K562 (cell line): ENCODE results near the gene RAD1.

ENCODE experiments used
- CBX2 ChIP-seq: fragments of 200-600 bp; sonication (generic); IDR thresholded peaks from one replicate; pipeline ENCODE4 v1.6.1; 2012; ENCODE audit warnings: mild to moderate bottlenecking, low read length, inconsistent platforms; ENCODE audit not compliant: insufficient read depth, poor library complexity, severe bottlenecking
- ELF1 ChIP-seq: fragments of 200-800 bp; sonication (Bioruptor generic); IDR thresholded peaks from 2 replicates; pipeline ENCODE4 v1.6.1; 2016; ENCODE audit warnings: missing genetic modification characterization, missing compliant biosample characterization
- KLF16 ChIP-seq: IDR thresholded peaks from 2 replicates; pipeline ENCODE4 v1.6.1; 2016; ENCODE audit warnings: antibody characterized with exemption
- L3MBTL2 ChIP-seq: fragments of 450-650 bp; IDR thresholded peaks from 2 replicates; pipeline ENCODE4 v1.6.1; 2016; ENCODE audit warnings: mild to moderate bottlenecking, moderate library complexity
- PCBP1 ChIP-seq: fragments of 200-400 bp; formaldehyde crosslinking; IDR thresholded peaks from 2 replicates; pipeline ENCODE4 v1.6.1; 2018; ENCODE audit warnings: mild to moderate bottlenecking, low read depth, low read length; ENCODE audit not compliant: poor library complexity, severe bottlenecking
- ZFPM2 ChIP-seq: fragments of 250-450 bp; sonication (Bioruptor Pico); IDR thresholded peaks from 2 replicates; pipeline ENCODE4 v1.5.1; 2022; ENCODE audit warnings: mild to moderate bottlenecking
- ZNF41 ChIP-seq: fragments of 250-450 bp; sonication (Bioruptor Pico); conservative IDR thresholded peaks from 2 replicates; pipeline ENCODE4 v1.4.0; 2020; ENCODE audit warnings: mild to moderate bottlenecking
- TF ChIP-seq, protein P1 (sequence below): fragments of 250-450 bp; sonication (Bioruptor Pico); IDR thresholded peaks from 2 replicates; pipeline ENCODE4 v1.5.0; 2021
- TF ChIP-seq, protein P2 (sequence below): fragments of 450-650 bp; IDR thresholded peaks from 2 replicates; pipeline ENCODE4 v1.6.1; 2016; ENCODE audit warnings: borderline replicate concordance
- TF ChIP-seq, protein P3 (sequence below): sonication (generic); formaldehyde crosslinking; IDR thresholded peaks from 2 replicates; pipeline ENCODE4 v1.8.0; 2022; ENCODE audit warnings: mild to moderate bottlenecking, missing genetic modification reagents

DNA sequence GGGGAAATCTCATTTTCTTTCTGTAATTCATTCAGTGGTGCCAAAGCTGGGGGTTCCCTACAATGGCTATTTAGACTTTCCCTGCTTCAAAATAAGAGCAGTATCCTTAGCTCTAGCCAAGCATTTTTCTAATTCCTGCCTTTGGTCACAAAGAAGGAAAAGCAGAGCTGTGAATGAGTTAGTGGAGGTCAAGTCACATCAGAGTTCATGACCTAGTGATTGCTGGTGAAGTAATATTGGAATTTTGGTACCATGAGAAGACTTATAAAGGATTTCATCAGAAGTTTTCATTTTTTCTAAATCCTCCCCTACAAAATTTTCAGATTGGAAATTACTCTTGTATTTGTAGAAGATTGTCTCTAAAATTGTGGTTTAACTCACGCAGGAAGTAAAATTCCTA is 42.0 kb upstream of the RAD1 start:
- no peak for TF ChIP-seq ELF1
- no peak for TF ChIP-seq ZNF41 (CRISPR knock-in tag)
- no peak for TF ChIP-seq ZFPM2 (CRISPR knock-in tag)
- TF ChIP-seq, protein P1, sequence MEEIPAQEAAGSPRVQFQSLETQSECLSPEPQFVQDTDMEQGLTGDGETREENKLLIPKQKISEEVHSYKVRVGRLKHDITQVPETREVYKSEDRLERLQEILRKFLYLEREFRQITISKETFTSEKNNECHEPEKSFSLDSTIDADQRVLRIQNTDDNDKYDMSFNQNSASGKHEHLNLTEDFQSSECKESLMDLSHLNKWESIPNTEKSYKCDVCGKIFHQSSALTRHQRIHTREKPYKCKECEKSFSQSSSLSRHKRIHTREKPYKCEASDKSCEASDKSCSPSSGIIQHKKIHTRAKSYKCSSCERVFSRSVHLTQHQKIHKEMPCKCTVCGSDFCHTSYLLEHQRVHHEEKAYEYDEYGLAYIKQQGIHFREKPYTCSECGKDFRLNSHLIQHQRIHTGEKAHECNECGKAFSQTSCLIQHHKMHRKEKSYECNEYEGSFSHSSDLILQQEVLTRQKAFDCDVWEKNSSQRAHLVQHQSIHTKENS (CRISPR knock-in tag) = no peak
- TF ChIP-seq L3MBTL2 = no peak
- TF ChIP-seq CBX2 = no peak
- TF ChIP-seq KLF16 = no peak
- TF ChIP-seq, protein P2, sequence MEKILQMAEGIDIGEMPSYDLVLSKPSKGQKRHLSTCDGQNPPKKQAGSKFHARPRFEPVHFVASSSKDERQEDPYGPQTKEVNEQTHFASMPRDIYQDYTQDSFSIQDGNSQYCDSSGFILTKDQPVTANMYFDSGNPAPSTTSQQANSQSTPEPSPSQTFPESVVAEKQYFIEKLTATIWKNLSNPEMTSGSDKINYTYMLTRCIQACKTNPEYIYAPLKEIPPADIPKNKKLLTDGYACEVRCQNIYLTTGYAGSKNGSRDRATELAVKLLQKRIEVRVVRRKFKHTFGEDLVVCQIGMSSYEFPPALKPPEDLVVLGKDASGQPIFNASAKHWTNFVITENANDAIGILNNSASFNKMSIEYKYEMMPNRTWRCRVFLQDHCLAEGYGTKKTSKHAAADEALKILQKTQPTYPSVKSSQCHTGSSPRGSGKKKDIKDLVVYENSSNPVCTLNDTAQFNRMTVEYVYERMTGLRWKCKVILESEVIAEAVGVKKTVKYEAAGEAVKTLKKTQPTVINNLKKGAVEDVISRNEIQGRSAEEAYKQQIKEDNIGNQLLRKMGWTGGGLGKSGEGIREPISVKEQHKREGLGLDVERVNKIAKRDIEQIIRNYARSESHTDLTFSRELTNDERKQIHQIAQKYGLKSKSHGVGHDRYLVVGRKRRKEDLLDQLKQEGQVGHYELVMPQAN = no peak
- no peak for TF ChIP-seq PCBP1
- TF ChIP-seq, protein P3, sequence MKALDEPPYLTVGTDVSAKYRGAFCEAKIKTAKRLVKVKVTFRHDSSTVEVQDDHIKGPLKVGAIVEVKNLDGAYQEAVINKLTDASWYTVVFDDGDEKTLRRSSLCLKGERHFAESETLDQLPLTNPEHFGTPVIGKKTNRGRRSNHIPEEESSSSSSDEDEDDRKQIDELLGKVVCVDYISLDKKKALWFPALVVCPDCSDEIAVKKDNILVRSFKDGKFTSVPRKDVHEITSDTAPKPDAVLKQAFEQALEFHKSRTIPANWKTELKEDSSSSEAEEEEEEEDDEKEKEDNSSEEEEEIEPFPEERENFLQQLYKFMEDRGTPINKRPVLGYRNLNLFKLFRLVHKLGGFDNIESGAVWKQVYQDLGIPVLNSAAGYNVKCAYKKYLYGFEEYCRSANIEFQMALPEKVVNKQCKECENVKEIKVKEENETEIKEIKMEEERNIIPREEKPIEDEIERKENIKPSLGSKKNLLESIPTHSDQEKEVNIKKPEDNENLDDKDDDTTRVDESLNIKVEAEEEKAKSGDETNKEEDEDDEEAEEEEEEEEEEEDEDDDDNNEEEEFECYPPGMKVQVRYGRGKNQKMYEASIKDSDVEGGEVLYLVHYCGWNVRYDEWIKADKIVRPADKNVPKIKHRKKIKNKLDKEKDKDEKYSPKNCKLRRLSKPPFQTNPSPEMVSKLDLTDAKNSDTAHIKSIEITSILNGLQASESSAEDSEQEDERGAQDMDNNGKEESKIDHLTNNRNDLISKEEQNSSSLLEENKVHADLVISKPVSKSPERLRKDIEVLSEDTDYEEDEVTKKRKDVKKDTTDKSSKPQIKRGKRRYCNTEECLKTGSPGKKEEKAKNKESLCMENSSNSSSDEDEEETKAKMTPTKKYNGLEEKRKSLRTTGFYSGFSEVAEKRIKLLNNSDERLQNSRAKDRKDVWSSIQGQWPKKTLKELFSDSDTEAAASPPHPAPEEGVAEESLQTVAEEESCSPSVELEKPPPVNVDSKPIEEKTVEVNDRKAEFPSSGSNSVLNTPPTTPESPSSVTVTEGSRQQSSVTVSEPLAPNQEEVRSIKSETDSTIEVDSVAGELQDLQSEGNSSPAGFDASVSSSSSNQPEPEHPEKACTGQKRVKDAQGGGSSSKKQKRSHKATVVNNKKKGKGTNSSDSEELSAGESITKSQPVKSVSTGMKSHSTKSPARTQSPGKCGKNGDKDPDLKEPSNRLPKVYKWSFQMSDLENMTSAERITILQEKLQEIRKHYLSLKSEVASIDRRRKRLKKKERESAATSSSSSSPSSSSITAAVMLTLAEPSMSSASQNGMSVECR (CRISPR knock-in tag) = no peak
